ENCODE results near the gene LRRC8D.
A peak's percentile ranks its signal among the peaks of the same experiment; 100 is the strongest.

The LRRC8D gene

GRCh38 chr1:89786628-89787214 lies 34.1 kb upstream of the LRRC8D start:
- Histone ChIP-seq H3F3A (ENCODE audit: low read depth) (no peaks in the 10 kb centered on the region), H3K4me3 (ENCODE audit: low read length, poor library complexity, severe bottlenecking) (no peak overlapping the region), H3K4me1 (ENCODE audit: insufficient read depth, low read length, poor library complexity, severe bottlenecking) (peaks cover 20% of the 10 kb centered on the region)

DNA sequence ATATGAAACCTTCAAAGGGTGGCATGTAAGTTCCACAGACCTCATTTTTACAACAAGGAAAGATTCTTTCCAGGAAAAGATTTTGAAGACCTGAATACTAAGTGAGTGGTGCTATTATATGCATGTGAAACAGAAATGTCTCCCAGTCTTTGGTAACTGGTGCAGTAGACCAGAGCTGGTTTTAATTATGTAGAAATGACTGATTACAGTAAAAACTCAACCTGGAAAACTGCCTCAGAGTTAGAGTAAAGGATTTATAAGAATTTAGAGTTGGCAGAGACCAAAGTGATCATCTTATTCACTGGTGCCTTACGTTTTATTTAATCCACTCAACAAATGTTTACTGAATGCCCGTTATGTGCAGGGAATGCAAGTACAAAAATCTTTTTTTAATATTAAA lies 30.2 kb upstream of the LRRC8D start:
- Histone ChIP-seq H3K9ac (ENCODE audit: low read depth, low read length, poor library complexity, severe bottlenecking) (no peak overlapping the region), H3F3A (ENCODE audit: low read depth) (no peaks in the 10 kb centered on the region), H3K79me2 (ENCODE audit: insufficient read depth, low read length) (no peaks in the 10 kb centered on the region), H3K4me1 (ENCODE audit: insufficient read depth, low read length, poor library complexity, severe bottlenecking) (no peaks in the 10 kb centered on the region), H3K36me3 (ENCODE audit: insufficient read depth, low read length) (no peaks in the 10 kb centered on the region), H2AFZ (ENCODE audit: low read length) (no peak overlapping the region), H3K27me3 (ENCODE audit: insufficient read depth, low read length, poor library complexity, severe bottlenecking) (no peaks in the 10 kb centered on the region), H4K20me1 (ENCODE audit: insufficient read depth, low read length, poor library complexity, severe bottlenecking) (no peaks in the 10 kb centered on the region), H3K9me3 (ENCODE audit: insufficient read depth, low read depth, low read length) (no peaks in the 10 kb centered on the region), H3K4me2 (ENCODE audit: low read depth, low read length, poor library complexity, severe bottlenecking) (no peak overlapping the region), H3K9me2 (replicated peaks; ENCODE audit: low read depth, low read length) (no peaks in the 10 kb centered on the region), H3K4me3 (ENCODE audit: low read length, poor library complexity, severe bottlenecking) (no peak overlapping the region)
- no peak for TF ChIP-seq CTCF (conservative IDR thresholded peaks at IDR 0.05; ENCODE audit: low read length)
- TF ChIP-seq EZH2phosphoT487 (IDR thresholded peaks at IDR 0.05; ENCODE audit: borderline replicate concordance): no peak

More at GRCh38 chr1:89786628-89787214, 34.1 kb upstream of the LRRC8D start:
- no peak for TF ChIP-seq EZH2phosphoT487 (IDR thresholded peaks at IDR 0.05; ENCODE audit: borderline replicate concordance)
- TF ChIP-seq CTCF (conservative IDR thresholded peaks at IDR 0.05; ENCODE audit: low read length): no peak
- no peaks in the 10 kb centered on the region for H4K20me1 ChIP-seq (ENCODE audit: insufficient read depth, low read length, poor library complexity, severe bottlenecking)
- no peaks in the 10 kb centered on the region for H3K9me3 ChIP-seq (ENCODE audit: insufficient read depth, low read depth, low read length)
- H2AFZ ChIP-seq (ENCODE audit: low read length): peak overlapping the region; percentile 7; the same call in 1 of the 2 replicates
- H3K4me2 ChIP-seq (ENCODE audit: low read depth, low read length, poor library complexity, severe bottlenecking): no peak overlapping the region
- no peaks in the 10 kb centered on the region for H3K27me3 ChIP-seq (ENCODE audit: insufficient read depth, low read length, poor library complexity, severe bottlenecking)
- no peak overlapping the region for H3K9ac ChIP-seq (ENCODE audit: low read depth, low read length, poor library complexity, severe bottlenecking)
- H3K79me2 ChIP-seq (ENCODE audit: insufficient read depth, low read length): no peaks in the 10 kb centered on the region
- H3K9me2 ChIP-seq (replicated peaks; ENCODE audit: low read depth, low read length): no peaks in the 10 kb centered on the region
- no peaks in the 10 kb centered on the region for H3K36me3 ChIP-seq (ENCODE audit: insufficient read depth, low read length)

GRCh38 chr1:89791064-89791726 lies 29.6 kb upstream of the LRRC8D start:
- Histone ChIP-seq H2AFZ (ENCODE audit: low read length) (no peak overlapping the region), H3K27me3 (ENCODE audit: insufficient read depth, low read length, poor library complexity, severe bottlenecking) (no peaks in the 10 kb centered on the region), H3K36me3 (ENCODE audit: insufficient read depth, low read length) (no peaks in the 10 kb centered on the region), H3K79me2 (ENCODE audit: insufficient read depth, low read length) (no peaks in the 10 kb centered on the region), H4K20me1 (ENCODE audit: insufficient read depth, low read length, poor library complexity, severe bottlenecking) (no peaks in the 10 kb centered on the region), H3K4me2 (ENCODE audit: low read depth, low read length, poor library complexity, severe bottlenecking) (no peak overlapping the region), H3K9ac (ENCODE audit: low read depth, low read length, poor library complexity, severe bottlenecking) (no peak overlapping the region), H3K4me3 (ENCODE audit: low read length, poor library complexity, severe bottlenecking) (no peak overlapping the region), H3K9me3 (ENCODE audit: insufficient read depth, low read depth, low read length) (no peaks in the 10 kb centered on the region), H3F3A (ENCODE audit: low read depth) (no peaks in the 10 kb centered on the region), H3K4me1 (ENCODE audit: insufficient read depth, low read length, poor library complexity, severe bottlenecking) (no peaks in the 10 kb centered on the region), H3K9me2 (replicated peaks; ENCODE audit: low read depth, low read length) (no peaks in the 10 kb centered on the region)
- TF ChIP-seq EZH2phosphoT487 (IDR thresholded peaks at IDR 0.05; ENCODE audit: borderline replicate concordance): no peak
- TF ChIP-seq CTCF (conservative IDR thresholded peaks at IDR 0.05; ENCODE audit: low read length): no peak
